RWPE2 (cell line): ENCODE data around the gene ZNF33B.

Experiments used
- ATAC-seq: fragments of 200-7000 bp; cut with Tn5 transposase; 3 replicates; pipeline ENCODE4 v1.9.1; 2021; ENCODE audit warnings: low read depth
- DNase-seq: peaks from one replicate; pipeline ENCODE4 v3.0.0-alpha.2; 2020; ENCODE audit warnings: low spot score
- H3K27ac ChIP-seq: fragments of 450-650 bp; 2 replicates; pipeline ENCODE4 v1.5.1; 2017; ENCODE audit warnings: mild to moderate bottlenecking; ENCODE audit not compliant: poor library complexity, severe bottlenecking
- H3K27me3 ChIP-seq: fragments of 250-450 bp; sonication (Bioruptor Pico); 2 replicates; pipeline ENCODE4 v1.5.1; 2021; ENCODE audit warnings: mild to moderate bottlenecking, moderate library complexity; ENCODE audit not compliant: insufficient read depth, poor library complexity, severe bottlenecking
- H3K36me3 ChIP-seq: fragments of 250-450 bp; sonication (Bioruptor Pico); 2 replicates; pipeline ENCODE4 v1.5.1; 2020; ENCODE audit warnings: low read depth, mild to moderate bottlenecking, moderate library complexity
- H3K4me1 ChIP-seq: fragments of 250-450 bp; sonication (Bioruptor Pico); 2 replicates; pipeline ENCODE4 v1.5.1; 2021; ENCODE audit warnings: mild to moderate bottlenecking, moderate library complexity; ENCODE audit not compliant: insufficient read depth, poor library complexity, severe bottlenecking
- H3K4me3 ChIP-seq: fragments of 250-450 bp; sonication (Bioruptor Pico); 2 replicates; pipeline ENCODE4 v1.5.1; 2021; ENCODE audit warnings: mild to moderate bottlenecking, moderate library complexity; ENCODE audit not compliant: severe bottlenecking
- H3K9me3 ChIP-seq: fragments of 250-450 bp; sonication (Bioruptor Pico); 2 replicates; pipeline ENCODE4 v1.5.1; 2021; ENCODE audit warnings: mild to moderate bottlenecking, moderate library complexity; ENCODE audit not compliant: severe bottlenecking
- CTCF ChIP-seq: fragments of 450-650 bp; IDR thresholded peaks from one replicate; pipeline ENCODE4 v1.5.1; 2017; ENCODE audit warnings: mild to moderate bottlenecking, moderate library complexity; ENCODE audit not compliant: poor library complexity, severe bottlenecking

The ZNF33B gene

GRCh38 chr10:42596196-42596595 is 42.2 kb downstream of the ZNF33B start:
- H3K36me3 ChIP-seq: peaks cover 49% of the 10 kb centered on the region
- ATAC-seq: no peak

GRCh38 chr10:42594246-42594650 is 44.1 kb downstream of the ZNF33B start:
- Histone ChIP-seq H3K9me3 (peaks cover 20% of the 10 kb centered on the region), H3K4me3 (no peak overlapping the region), H3K27me3 (no peaks in the 10 kb centered on the region), H3K27ac (peak overlapping the region; percentile 67), H3K36me3 (peaks cover 48% of the 10 kb centered on the region), H3K4me1 (peaks cover 11% of the 10 kb centered on the region)
- ATAC-seq (peak; percentile 76), DNase-seq (no peak)
- no peak for TF ChIP-seq CTCF

More at GRCh38 chr10:42596196-42596595, 42.2 kb downstream of the ZNF33B start:
- Histone ChIP-seq H3K9me3 (peaks cover 20% of the 10 kb centered on the region), H3K4me3 (no peak overlapping the region), H3K27me3 (no peaks in the 10 kb centered on the region), H3K27ac (no peak overlapping the region), H3K4me1 (peaks cover 11% of the 10 kb centered on the region)
- DNase-seq: no peak
- TF ChIP-seq CTCF: no peak

- TF ChIP-seq CTCF: no peak
- peak overlapping the region; percentile 67 for H3K27ac ChIP-seq
- no peak overlapping the region for H3K4me3 ChIP-seq
- H3K36me3 ChIP-seq: peaks cover 51% of the 10 kb centered on the region
- peaks cover 11% of the 10 kb centered on the region for H3K4me1 ChIP-seq
- no peak for ATAC-seq
- no peaks in the 10 kb centered on the region for H3K27me3 ChIP-seq
- H3K9me3 ChIP-seq: peaks cover 20% of the 10 kb centered on the region
- DNase-seq: no peak
These were observed 45.1 kb downstream of the ZNF33B start for GRCh38 chr10:42593284-42593683.

- no peak overlapping the region for H3K4me3 ChIP-seq
- H3K4me1 ChIP-seq: no peaks in the 10 kb centered on the region
- H3K9me3 ChIP-seq: no peaks in the 10 kb centered on the region
- no peaks in the 10 kb centered on the region; the same call in 1 of the 2 replicates for H3K36me3 ChIP-seq
- H3K27ac ChIP-seq: no peak overlapping the region
- H3K27me3 ChIP-seq: no peaks in the 10 kb centered on the region
- TF ChIP-seq CTCF: no peak
- DNase-seq: no peak
- no peak for ATAC-seq
These were observed 54.5 kb downstream of the ZNF33B start for GRCh38 chr10:42583828-42584227.

GRCh38 chr10:42578019-42578418 is 60.4 kb downstream of the ZNF33B start:
- no peak overlapping the region for H3K27ac ChIP-seq
- DNase-seq (no peak), ATAC-seq (no peak)
- no peak overlapping the region for H3K4me3 ChIP-seq
- no peaks in the 10 kb centered on the region for H3K9me3 ChIP-seq
- H3K27me3 ChIP-seq: no peaks in the 10 kb centered on the region
- H3K4me1 ChIP-seq: no peaks in the 10 kb centered on the region
- TF ChIP-seq CTCF: no peak
- H3K36me3 ChIP-seq: no peaks in the 10 kb centered on the region
